ENCODE results near the gene TMCC3. TPM values are rescaled to one million over a fixed set of nuclear protein-coding genes. Genes with fewer than 3 reads are reported as not detected.

The TMCC3 gene
- polyA plus RNA-seq, 1 donor from 2014 or later: 1.9 TPM

DNA sequence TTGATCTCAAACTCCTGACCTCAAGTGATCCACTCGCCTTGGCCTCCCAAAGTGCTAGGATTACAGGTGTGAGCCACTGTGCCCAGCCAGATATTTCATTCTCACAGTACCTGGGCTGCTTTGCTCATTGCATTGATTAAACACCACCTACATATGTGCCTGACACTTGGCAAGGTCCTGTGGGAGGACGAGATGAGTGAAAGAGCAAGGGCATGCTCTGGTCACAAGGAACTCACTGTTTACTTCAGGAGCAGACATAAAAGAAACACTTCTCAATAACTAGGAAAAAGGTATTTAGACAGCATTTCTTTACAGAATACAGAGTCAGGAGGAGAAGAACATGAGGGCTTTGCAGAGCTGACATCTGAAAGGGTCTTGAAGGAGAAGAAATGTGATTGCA lies 91.7 kb downstream of the TMCC3 start:
- Histone ChIP-seq H3K79me2 (replicated peaks; ENCODE audit: insufficient read depth, low read length) (no peaks in the 10 kb centered on the region), H4K20me1 (ENCODE audit: insufficient read depth) (no peaks in the 10 kb centered on the region), H3K9me3 (ENCODE audit: low read length) (no peaks in the 10 kb centered on the region), H3K27ac (ENCODE audit: low read length) (no peak overlapping the region), H3K27me3 (ENCODE audit: insufficient read depth, low read depth, low read length) (no peaks in the 10 kb centered on the region), H3F3A (ENCODE audit: insufficient read depth, low read length, poor library complexity, severe bottlenecking) (no peaks in the 10 kb centered on the region), H3K36me3 (ENCODE audit: insufficient read depth, low read length) (no peaks in the 10 kb centered on the region), H3K9me2 (ENCODE audit: insufficient read depth, low read length) (no peaks in the 10 kb centered on the region), H3K9ac (ENCODE audit: low read length) (no peak overlapping the region), H3K4me2 (ENCODE audit: low read length) (no peak overlapping the region), H3K4me3 (ENCODE audit: low read length) (no peak overlapping the region), H2AFZ (ENCODE audit: low read depth, low read length) (no peak overlapping the region)
- TF ChIP-seq RAD21 (conservative IDR thresholded peaks at IDR 0.05): no peak
- no peak for TF ChIP-seq MXI1 (conservative IDR thresholded peaks at IDR 0.05; ENCODE audit: poor library complexity, severe bottlenecking)
- TF ChIP-seq, protein P1, sequence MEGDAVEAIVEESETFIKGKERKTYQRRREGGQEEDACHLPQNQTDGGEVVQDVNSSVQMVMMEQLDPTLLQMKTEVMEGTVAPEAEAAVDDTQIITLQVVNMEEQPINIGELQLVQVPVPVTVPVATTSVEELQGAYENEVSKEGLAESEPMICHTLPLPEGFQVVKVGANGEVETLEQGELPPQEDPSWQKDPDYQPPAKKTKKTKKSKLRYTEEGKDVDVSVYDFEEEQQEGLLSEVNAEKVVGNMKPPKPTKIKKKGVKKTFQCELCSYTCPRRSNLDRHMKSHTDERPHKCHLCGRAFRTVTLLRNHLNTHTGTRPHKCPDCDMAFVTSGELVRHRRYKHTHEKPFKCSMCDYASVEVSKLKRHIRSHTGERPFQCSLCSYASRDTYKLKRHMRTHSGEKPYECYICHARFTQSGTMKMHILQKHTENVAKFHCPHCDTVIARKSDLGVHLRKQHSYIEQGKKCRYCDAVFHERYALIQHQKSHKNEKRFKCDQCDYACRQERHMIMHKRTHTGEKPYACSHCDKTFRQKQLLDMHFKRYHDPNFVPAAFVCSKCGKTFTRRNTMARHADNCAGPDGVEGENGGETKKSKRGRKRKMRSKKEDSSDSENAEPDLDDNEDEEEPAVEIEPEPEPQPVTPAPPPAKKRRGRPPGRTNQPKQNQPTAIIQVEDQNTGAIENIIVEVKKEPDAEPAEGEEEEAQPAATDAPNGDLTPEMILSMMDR (IDR thresholded peaks at IDR 0.05; ENCODE audit: poor library complexity, severe bottlenecking): no peak
- TF ChIP-seq EP300 (conservative IDR thresholded peaks at IDR 0.05; ENCODE audit: poor library complexity, severe bottlenecking): no peak
- no peak for TF ChIP-seq POLR2AphosphoS5 (IDR thresholded peaks at IDR 0.05)

DNA sequence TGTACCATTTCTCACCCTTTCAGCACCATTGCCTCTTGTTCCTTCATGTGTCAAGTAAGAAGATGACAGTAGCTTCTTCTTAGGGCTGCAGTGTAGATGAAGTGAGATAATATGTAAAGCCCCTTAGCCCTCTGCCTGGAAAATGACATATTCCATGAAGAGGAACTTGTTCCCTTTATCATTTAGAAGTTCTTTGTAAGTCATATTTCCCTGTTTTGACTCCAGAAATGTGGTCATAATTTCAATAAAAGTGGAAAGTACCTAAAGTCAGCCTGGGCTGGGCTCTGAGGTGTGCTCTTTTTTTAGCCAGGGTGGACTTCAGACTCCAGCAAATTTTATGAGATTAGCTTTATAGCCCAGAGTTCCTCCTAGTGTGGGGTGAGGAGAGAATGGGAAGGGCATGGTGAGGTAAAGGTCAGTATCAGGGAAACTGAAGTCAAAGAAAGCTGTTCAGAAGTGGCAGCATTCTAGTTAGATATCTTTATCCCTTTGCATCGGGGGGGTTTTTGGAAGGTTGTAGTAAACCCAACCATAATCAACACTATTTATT lies 92.5 kb downstream of the TMCC3 start:
- TF ChIP-seq, protein P2, sequence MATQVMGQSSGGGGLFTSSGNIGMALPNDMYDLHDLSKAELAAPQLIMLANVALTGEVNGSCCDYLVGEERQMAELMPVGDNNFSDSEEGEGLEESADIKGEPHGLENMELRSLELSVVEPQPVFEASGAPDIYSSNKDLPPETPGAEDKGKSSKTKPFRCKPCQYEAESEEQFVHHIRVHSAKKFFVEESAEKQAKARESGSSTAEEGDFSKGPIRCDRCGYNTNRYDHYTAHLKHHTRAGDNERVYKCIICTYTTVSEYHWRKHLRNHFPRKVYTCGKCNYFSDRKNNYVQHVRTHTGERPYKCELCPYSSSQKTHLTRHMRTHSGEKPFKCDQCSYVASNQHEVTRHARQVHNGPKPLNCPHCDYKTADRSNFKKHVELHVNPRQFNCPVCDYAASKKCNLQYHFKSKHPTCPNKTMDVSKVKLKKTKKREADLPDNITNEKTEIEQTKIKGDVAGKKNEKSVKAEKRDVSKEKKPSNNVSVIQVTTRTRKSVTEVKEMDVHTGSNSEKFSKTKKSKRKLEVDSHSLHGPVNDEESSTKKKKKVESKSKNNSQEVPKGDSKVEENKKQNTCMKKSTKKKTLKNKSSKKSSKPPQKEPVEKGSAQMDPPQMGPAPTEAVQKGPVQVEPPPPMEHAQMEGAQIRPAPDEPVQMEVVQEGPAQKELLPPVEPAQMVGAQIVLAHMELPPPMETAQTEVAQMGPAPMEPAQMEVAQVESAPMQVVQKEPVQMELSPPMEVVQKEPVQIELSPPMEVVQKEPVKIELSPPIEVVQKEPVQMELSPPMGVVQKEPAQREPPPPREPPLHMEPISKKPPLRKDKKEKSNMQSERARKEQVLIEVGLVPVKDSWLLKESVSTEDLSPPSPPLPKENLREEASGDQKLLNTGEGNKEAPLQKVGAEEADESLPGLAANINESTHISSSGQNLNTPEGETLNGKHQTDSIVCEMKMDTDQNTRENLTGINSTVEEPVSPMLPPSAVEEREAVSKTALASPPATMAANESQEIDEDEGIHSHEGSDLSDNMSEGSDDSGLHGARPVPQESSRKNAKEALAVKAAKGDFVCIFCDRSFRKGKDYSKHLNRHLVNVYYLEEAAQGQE (IDR thresholded peaks at IDR 0.05; ENCODE audit: borderline replicate concordance): no peak
- TF ChIP-seq POLR2AphosphoS5 (IDR thresholded peaks at IDR 0.05) (no peak), RAD21 (conservative IDR thresholded peaks at IDR 0.05) (no peak), TAF1 (IDR thresholded peaks at IDR 0.05; ENCODE audit: low read depth) (no peak), EP300 (conservative IDR thresholded peaks at IDR 0.05; ENCODE audit: poor library complexity, severe bottlenecking) (no peak), EZH2 (IDR thresholded peaks at IDR 0.05; ENCODE audit: borderline replicate concordance, insufficient read depth, low read length, poor library complexity, severe bottlenecking) (no peak), MXI1 (conservative IDR thresholded peaks at IDR 0.05; ENCODE audit: poor library complexity, severe bottlenecking) (no peak), SMC3 (conservative IDR thresholded peaks at IDR 0.05; ENCODE audit: poor library complexity) (no peak)
- TF ChIP-seq, protein P1 (IDR thresholded peaks at IDR 0.05; ENCODE audit: poor library complexity, severe bottlenecking): no peak
- Histone ChIP-seq H3K27ac (ENCODE audit: low read length) (no peak overlapping the region), H3K79me2 (replicated peaks; ENCODE audit: insufficient read depth, low read length) (no peaks in the 10 kb centered on the region), H3F3A (ENCODE audit: insufficient read depth, low read length, poor library complexity, severe bottlenecking) (no peaks in the 10 kb centered on the region), H3K4me3 (ENCODE audit: low read length) (no peak overlapping the region), H3K27me3 (ENCODE audit: insufficient read depth, low read depth, low read length) (no peaks in the 10 kb centered on the region), H2AFZ (ENCODE audit: low read depth, low read length) (no peak overlapping the region), H3K9ac (ENCODE audit: low read length) (no peak overlapping the region), H3K9me3 (ENCODE audit: low read length) (no peaks in the 10 kb centered on the region), H3K9me2 (ENCODE audit: insufficient read depth, low read length) (no peaks in the 10 kb centered on the region), H3K4me2 (ENCODE audit: low read length) (no peak overlapping the region), H3K36me3 (ENCODE audit: insufficient read depth, low read length) (no peaks in the 10 kb centered on the region), H4K20me1 (ENCODE audit: insufficient read depth) (no peaks in the 10 kb centered on the region)

Data from neural cell (in vitro differentiated cells).